SK-N-SH (cell line): ENCODE results near the gene CD59.

ENCODE experiments used
- CTCF ChIP-seq: fragments of 200-600 bp; sonication (generic); IDR thresholded peaks from 2 replicates; pipeline ENCODE4 v1.6.1; 2017; ENCODE audit warnings: antibody characterized with exemption, mild to moderate bottlenecking, moderate library complexity
- ELF1 ChIP-seq: IDR thresholded peaks from 2 replicates; pipeline ENCODE4 v1.4.0; 2012
- EZH2phosphoT487 ChIP-seq: fragments of 200-600 bp; sonication (generic); IDR thresholded peaks from 2 replicates; pipeline ENCODE4 v1.6.1; 2017; ENCODE audit warnings: low read depth, mixed run types, mild to moderate bottlenecking, antibody characterized with exemption, moderate library complexity, borderline replicate concordance
- FOXM1 ChIP-seq: IDR thresholded peaks from 2 replicates; pipeline ENCODE4 v1.4.0; 2012; ENCODE audit warnings: low read depth, mild to moderate bottlenecking
- IRF3 ChIP-seq: fragments of 150-350 bp; IDR thresholded peaks from 2 replicates; pipeline ENCODE4 v1.6.1; 2016; ENCODE audit warnings: mild to moderate bottlenecking, low read depth, low read length
- MAX ChIP-seq: IDR thresholded peaks from 2 replicates; pipeline ENCODE4 v1.4.0; 2012; ENCODE audit warnings: low read depth
- PBX3 ChIP-seq: IDR thresholded peaks from 2 replicates; pipeline ENCODE4; 2012
- POLR2AphosphoS5 ChIP-seq: IDR thresholded peaks from 2 replicates; pipeline ENCODE4 v1.6.1; 2012; ENCODE audit warnings: low read depth, low read length
- REST ChIP-seq: IDR thresholded peaks from 2 replicates; pipeline ENCODE4 v1.6.1; 2012; ENCODE audit warnings: mild to moderate bottlenecking, low read depth, low read length, moderate library complexity
- RXRA ChIP-seq: IDR thresholded peaks from 2 replicates; pipeline ENCODE4 v1.4.0; 2012; ENCODE audit warnings: low read depth, mild to moderate bottlenecking, borderline replicate concordance
- SIN3A ChIP-seq: IDR thresholded peaks from 2 replicates; pipeline ENCODE4 v1.6.1; 2012; ENCODE audit warnings: low read depth, mild to moderate bottlenecking, low read length, moderate library complexity, borderline replicate concordance
- USF2 ChIP-seq: fragments of 150-350 bp; IDR thresholded peaks from 2 replicates; pipeline ENCODE4 v1.6.1; 2017; ENCODE audit warnings: antibody characterized with exemption, low read length, low read depth, borderline replicate concordance
- YY1 ChIP-seq: IDR thresholded peaks from 2 replicates; pipeline ENCODE4 v1.4.0; 2012; ENCODE audit warnings: low read depth, mild to moderate bottlenecking
- ZBTB33 ChIP-seq: IDR thresholded peaks from 2 replicates; pipeline ENCODE4 v1.4.0; 2012; ENCODE audit warnings: low read depth, borderline replicate concordance

GRCh38 chr11:33689085-33689484 lies 47.1 kb downstream of the CD59 start:
- TF ChIP-seq CTCF (no peak), YY1 (no peak), POLR2AphosphoS5 (no peak), REST (no peak), PBX3 (no peak), ZBTB33 (no peak), IRF3 (no peak), EZH2phosphoT487 (no peak), MAX (no peak), USF2 (no peak), FOXM1 (no peak), ELF1 (no peak), SIN3A (no peak), RXRA (no peak)
